ENCODE results near the gene DLEC1.
"Not testable (repeated sequence)": the region's sequence is repeated elsewhere in the genome, so short reads cannot be mapped to it uniquely, and the experiment has no call there.

- not testable (repeated sequence) for TF ChIP-seq CTCF (IDR thresholded peaks at IDR 0.05); SIN3A (IDR thresholded peaks at IDR 0.05; ENCODE audit: borderline replicate concordance, insufficient read depth, low read depth, low read length)
- TF ChIP-seq, protein P1, sequence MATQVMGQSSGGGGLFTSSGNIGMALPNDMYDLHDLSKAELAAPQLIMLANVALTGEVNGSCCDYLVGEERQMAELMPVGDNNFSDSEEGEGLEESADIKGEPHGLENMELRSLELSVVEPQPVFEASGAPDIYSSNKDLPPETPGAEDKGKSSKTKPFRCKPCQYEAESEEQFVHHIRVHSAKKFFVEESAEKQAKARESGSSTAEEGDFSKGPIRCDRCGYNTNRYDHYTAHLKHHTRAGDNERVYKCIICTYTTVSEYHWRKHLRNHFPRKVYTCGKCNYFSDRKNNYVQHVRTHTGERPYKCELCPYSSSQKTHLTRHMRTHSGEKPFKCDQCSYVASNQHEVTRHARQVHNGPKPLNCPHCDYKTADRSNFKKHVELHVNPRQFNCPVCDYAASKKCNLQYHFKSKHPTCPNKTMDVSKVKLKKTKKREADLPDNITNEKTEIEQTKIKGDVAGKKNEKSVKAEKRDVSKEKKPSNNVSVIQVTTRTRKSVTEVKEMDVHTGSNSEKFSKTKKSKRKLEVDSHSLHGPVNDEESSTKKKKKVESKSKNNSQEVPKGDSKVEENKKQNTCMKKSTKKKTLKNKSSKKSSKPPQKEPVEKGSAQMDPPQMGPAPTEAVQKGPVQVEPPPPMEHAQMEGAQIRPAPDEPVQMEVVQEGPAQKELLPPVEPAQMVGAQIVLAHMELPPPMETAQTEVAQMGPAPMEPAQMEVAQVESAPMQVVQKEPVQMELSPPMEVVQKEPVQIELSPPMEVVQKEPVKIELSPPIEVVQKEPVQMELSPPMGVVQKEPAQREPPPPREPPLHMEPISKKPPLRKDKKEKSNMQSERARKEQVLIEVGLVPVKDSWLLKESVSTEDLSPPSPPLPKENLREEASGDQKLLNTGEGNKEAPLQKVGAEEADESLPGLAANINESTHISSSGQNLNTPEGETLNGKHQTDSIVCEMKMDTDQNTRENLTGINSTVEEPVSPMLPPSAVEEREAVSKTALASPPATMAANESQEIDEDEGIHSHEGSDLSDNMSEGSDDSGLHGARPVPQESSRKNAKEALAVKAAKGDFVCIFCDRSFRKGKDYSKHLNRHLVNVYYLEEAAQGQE (IDR thresholded peaks at IDR 0.05; ENCODE audit: insufficient read depth in 1 of 2, low read depth in 2 of 2, low read length in 1 of 2): not testable (repeated sequence)
These were observed 43.3 kb downstream of the DLEC1 start for GRCh38 chr3:38082296-38082695.
